ENCODE measurements around the gene KLHL21.
A peak's percentile ranks its signal among the peaks of the same experiment; 100 is the strongest.
"Not testable (repeated sequence)": the region's sequence is repeated elsewhere in the genome, so short reads cannot be mapped to it uniquely, and the experiment has no call there.

KLHL21 gene

GRCh38 chr1:6599991-6600390 is 2.7 kb downstream of the KLHL21 start:
- not testable (repeated sequence) for DNase-seq (ENCODE audit: low spot score)

- DNase-seq (ENCODE audit: low spot score), result no peak
Observed at GRCh38 chr1:6599141-6599975, 3.3 kb downstream of the KLHL21 start.

GRCh38 chr1:6597777-6598131 is 4.9 kb downstream of the KLHL21 start:
- no peak for DNase-seq (ENCODE audit: low spot score)

- no peak for DNase-seq (ENCODE audit: low spot score)
Observed at GRCh38 chr1:6596886-6597776, 5.5 kb downstream of the KLHL21 start.

- DNase-seq (ENCODE audit: low spot score), result no peak
Observed at GRCh38 chr1:6596351-6596750, 6.3 kb downstream of the KLHL21 start.

GRCh38 chr1:6594977-6595740 is 7.5 kb downstream of the KLHL21 start:
- no peak for DNase-seq (ENCODE audit: low spot score)

- no peak for DNase-seq (ENCODE audit: low spot score)
Observed at GRCh38 chr1:6593810-6594209, 8.9 kb downstream of the KLHL21 start.

- no peak for DNase-seq (ENCODE audit: low spot score)
Observed at GRCh38 chr1:6592865-6593593, 9.6 kb downstream of the KLHL21 start.

GRCh38 chr1:6592441-6592840 is 10.2 kb downstream of the KLHL21 start:
- no peak for DNase-seq (ENCODE audit: low spot score)

- DNase-seq (ENCODE audit: low spot score), result no peak
Observed at GRCh38 chr1:6591644-6592043, 11.0 kb downstream of the KLHL21 start.

GRCh38 chr1:6591222-6591621 is 11.4 kb downstream of the KLHL21 start:
- no peak for DNase-seq (ENCODE audit: low spot score)

GRCh38 chr1:6590046-6590445 is 12.6 kb downstream of the KLHL21 start:
- DNase-seq (ENCODE audit: low spot score), result no peak

GRCh38 chr1:6588893-6589520 is 13.7 kb downstream of the KLHL21 start:
- DNase-seq (ENCODE audit: low spot score), result no peak

GRCh38 chr1:6588128-6588892 is 14.4 kb downstream of the KLHL21 start:
- DNase-seq (ENCODE audit: low spot score), result no peak

GRCh38 chr1:6587261-6588005 is 15.2 kb downstream of the KLHL21 start:
- peak; percentile 87 for DNase-seq (ENCODE audit: low spot score)

GRCh38 chr1:6586404-6586816 is 16.3 kb downstream of the KLHL21 start:
- DNase-seq (ENCODE audit: low spot score), result no peak

GRCh38 chr1:6585841-6586240 is 16.8 kb downstream of the KLHL21 start:
- DNase-seq (ENCODE audit: low spot score), result no peak

- no peak for DNase-seq (ENCODE audit: low spot score)
Observed at GRCh38 chr1:6585081-6585722, 17.5 kb downstream of the KLHL21 start.
